Right atrium auricular region (tissue), 2 donors: ENCODE results near the gene ITGAX. TPM values are rescaled to one million over a fixed set of nuclear protein-coding genes. Genes with fewer than 3 reads are reported as not detected.

Experiments
- DNase-seq: peaks from one replicate; pipeline ENCODE4 v3.0.0-alpha.2; 2019; ENCODE audit warnings: low spot score
- H3K27ac ChIP-seq, 2 donors: fragments of 200-600 bp; sonication (generic); 1 replicate in 1 of 2; 2 replicates in 1 of 2; pipeline ENCODE4 v1.5.1; 2016 to 2019
- H3K27me3 ChIP-seq, 2 donors: fragments of 200-600 bp; sonication (generic); one replicate each; pipeline versions ENCODE4 v1.5.1 to v1.6.0; 2017 to 2019
- H3K36me3 ChIP-seq: fragments of 200-600 bp; sonication (generic); one replicate; pipeline ENCODE4 v1.5.1; 2016
- H3K4me1 ChIP-seq, 2 donors: fragments of 200-600 bp; sonication (generic); one replicate each; pipeline versions ENCODE4 v1.5.1 to v1.6.0; 2017 to 2019
- H3K4me3 ChIP-seq, 2 donors: fragments of 200-600 bp; sonication (generic); 1 replicate in 1 of 2; 2 replicates in 1 of 2; pipeline ENCODE4 v1.5.1; 2017 to 2019; ENCODE audit warnings: mild to moderate bottlenecking in 1 of 2, moderate library complexity in 1 of 2
- H3K9me3 ChIP-seq, 2 donors: fragments of 200-600 bp; sonication (generic); one replicate each; pipeline ENCODE4 v1.5.1; 2019
- CTCF ChIP-seq, 2 donors: fragments of 200-600 bp; sonication (generic); IDR thresholded peaks; one replicate each; pipeline ENCODE4 v1.5.1; 2019; ENCODE audit warnings: antibody characterized with exemption in 2 of 2
- total RNA-seq, 2 donors: library from RNA; depleted of rRNA; stranded (reverse); fragments of >200 nt; gene quantifications; one replicate each; pipeline ENCODE4 v1.1.0, GENCODE V29; 2016

The ITGAX gene
- total RNA-seq, 2 donors from 2014 or later, result 0.78 to 2.6 TPM

GRCh38 chr16:31417916-31418315 is 62.9 kb downstream of the ITGAX start:
- H3K27me3 ChIP-seq, result no peaks in the 10 kb centered on the region
- no peaks in the 10 kb centered on the region for H3K36me3 ChIP-seq
- H3K4me1 ChIP-seq, result no peaks in the 10 kb centered on the region
- TF ChIP-seq CTCF (IDR thresholded peaks at IDR 0.05), result no peak
- H3K27ac ChIP-seq, result no peak overlapping the region
- H3K4me3 ChIP-seq, result no peak overlapping the region
- DNase-seq, result no peak
- H3K9me3 ChIP-seq, result no peaks in the 10 kb centered on the region

GRCh38 chr16:31420037-31420436 is 65.1 kb downstream of the ITGAX start:
- Histone ChIP-seq H3K4me1 (no peaks in the 10 kb centered on the region), H3K4me3 (no peak overlapping the region), H3K36me3 (no peaks in the 10 kb centered on the region), H3K27ac (no peak overlapping the region), H3K9me3 (no peaks in the 10 kb centered on the region), H3K27me3 (no peaks in the 10 kb centered on the region)
- no peak for DNase-seq
- TF ChIP-seq CTCF (IDR thresholded peaks at IDR 0.05), result no peak

- peaks cover 8% of the 10 kb centered on the region for H3K36me3 ChIP-seq
- no peak overlapping the region for H3K4me3 ChIP-seq
- no peaks in the 10 kb centered on the region for H3K4me1 ChIP-seq
- no peaks in the 10 kb centered on the region for H3K9me3 ChIP-seq
- no peak overlapping the region for H3K27ac ChIP-seq
- DNase-seq, result no peak
- no peak for TF ChIP-seq CTCF (IDR thresholded peaks at IDR 0.05)
- no peaks in the 10 kb centered on the region for H3K27me3 ChIP-seq
Measured at GRCh38 chr16:31421587-31421986, 66.6 kb downstream of the ITGAX start.

- H3K4me3 ChIP-seq, result no peak overlapping the region
- H3K27me3 ChIP-seq, result no peaks in the 10 kb centered on the region
- peak overlapping the region; percentile 29 to 39 for H3K27ac ChIP-seq
- H3K36me3 ChIP-seq, result peaks cover 13% of the 10 kb centered on the region
- peaks cover 0 to 4% of the 10 kb centered on the region in 2 donors for H3K4me1 ChIP-seq
- TF ChIP-seq CTCF (IDR thresholded peaks at IDR 0.05), result no peak
- DNase-seq, result no peak
- H3K9me3 ChIP-seq, result no peaks in the 10 kb centered on the region
Measured at GRCh38 chr16:31423241-31423640, 68.3 kb downstream of the ITGAX start.

- peak overlapping the region; percentile 29 to 39 for H3K27ac ChIP-seq
- no peaks in the 10 kb centered on the region for H3K9me3 ChIP-seq
- H3K4me1 ChIP-seq, result peaks cover 0 to 7% of the 10 kb centered on the region in 2 donors
- TF ChIP-seq CTCF (IDR thresholded peaks at IDR 0.05), result no peak
- peaks cover 13% of the 10 kb centered on the region for H3K36me3 ChIP-seq
- H3K4me3 ChIP-seq, result no peak overlapping the region
- no peaks in the 10 kb centered on the region for H3K27me3 ChIP-seq
- no peak for DNase-seq
Measured at GRCh38 chr16:31423801-31424200, 68.8 kb downstream of the ITGAX start.
